HG03139 (cell line): ENCODE results near the gene SFT2D2.
A peak's percentile ranks its signal among the peaks of the same experiment; 100 is the strongest.

Source experiments
- ATAC-seq: cut with Tn5 transposase; IDR thresholded peaks from one replicate; pipeline ENCODE4 v1.9.1; 2021; ENCODE audit not compliant: unreplicated experiment

The SFT2D2 gene

GRCh38 chr1:168221275-168221674 lies 4.5 kb upstream of the SFT2D2 start:
- no peak for ATAC-seq

GRCh38 chr1:168223261-168223660 lies 2.5 kb upstream of the SFT2D2 start:
- ATAC-seq, result no peak

- no peak for ATAC-seq
These were observed 1.9 kb upstream of the SFT2D2 start for GRCh38 chr1:168223681-168224540.

- ATAC-seq, result no peak
These were observed 813 bp upstream of the SFT2D2 start for GRCh38 chr1:168224991-168225390.

- no peak for ATAC-seq
These were observed 1.8 kb downstream of the SFT2D2 start for GRCh38 chr1:168227620-168228019.

GRCh38 chr1:168229893-168230292 lies 4.1 kb downstream of the SFT2D2 start:
- ATAC-seq, result no peak

GRCh38 chr1:168230709-168231108 lies 4.9 kb downstream of the SFT2D2 start:
- no peak for ATAC-seq

- ATAC-seq, result peak; percentile 77
These were observed 9.2 kb downstream of the SFT2D2 start for GRCh38 chr1:168234846-168235547.

GRCh38 chr1:168235548-168235885 lies 9.7 kb downstream of the SFT2D2 start:
- no peak for ATAC-seq

GRCh38 chr1:168235937-168236336 lies 10.1 kb downstream of the SFT2D2 start:
- no peak for ATAC-seq

- ATAC-seq, result no peak
These were observed 11.2 kb downstream of the SFT2D2 start for GRCh38 chr1:168236836-168237611.

GRCh38 chr1:168243198-168243597 lies 17.4 kb downstream of the SFT2D2 start:
- no peak for ATAC-seq

- ATAC-seq, result no peak
These were observed 17.9 kb downstream of the SFT2D2 start for GRCh38 chr1:168243636-168244212.

- no peak for ATAC-seq
These were observed 19.2 kb downstream of the SFT2D2 start for GRCh38 chr1:168245042-168245441.

GRCh38 chr1:168246506-168246905 lies 20.7 kb downstream of the SFT2D2 start:
- ATAC-seq, result no peak

GRCh38 chr1:168252204-168252733 lies 26.5 kb downstream of the SFT2D2 start:
- ATAC-seq, result no peak

GRCh38 chr1:168256164-168256563 lies 30.4 kb downstream of the SFT2D2 start:
- no peak for ATAC-seq

GRCh38 chr1:168257397-168257796 lies 31.6 kb downstream of the SFT2D2 start:
- ATAC-seq, result no peak

GRCh38 chr1:168259567-168259966 lies 33.8 kb downstream of the SFT2D2 start:
- ATAC-seq, result no peak

GRCh38 chr1:168260393-168260792 lies 34.6 kb downstream of the SFT2D2 start:
- ATAC-seq, result no peak

GRCh38 chr1:168261390-168261789 lies 35.6 kb downstream of the SFT2D2 start:
- no peak for ATAC-seq
